ENCODE measurements around the gene GPBP1L1.

GPBP1L1 gene

DNA sequence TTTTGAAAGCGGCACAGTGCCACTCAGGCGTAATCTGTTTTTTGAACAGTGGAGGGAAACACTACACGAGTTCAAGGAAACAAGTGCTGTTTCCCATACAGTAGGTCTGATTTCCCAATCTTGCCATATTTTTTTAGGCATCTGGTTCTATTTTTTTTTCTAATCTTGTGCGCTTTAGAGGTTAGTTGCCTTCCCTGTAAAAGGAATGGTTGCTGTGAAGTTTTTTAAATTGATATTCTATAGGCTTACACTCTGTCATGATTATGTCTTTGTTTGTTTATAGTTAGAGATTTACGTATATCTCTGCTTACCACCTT, 101.3 kb downstream of the GPBP1L1 start:
- DNase-seq = no peak

DNA sequence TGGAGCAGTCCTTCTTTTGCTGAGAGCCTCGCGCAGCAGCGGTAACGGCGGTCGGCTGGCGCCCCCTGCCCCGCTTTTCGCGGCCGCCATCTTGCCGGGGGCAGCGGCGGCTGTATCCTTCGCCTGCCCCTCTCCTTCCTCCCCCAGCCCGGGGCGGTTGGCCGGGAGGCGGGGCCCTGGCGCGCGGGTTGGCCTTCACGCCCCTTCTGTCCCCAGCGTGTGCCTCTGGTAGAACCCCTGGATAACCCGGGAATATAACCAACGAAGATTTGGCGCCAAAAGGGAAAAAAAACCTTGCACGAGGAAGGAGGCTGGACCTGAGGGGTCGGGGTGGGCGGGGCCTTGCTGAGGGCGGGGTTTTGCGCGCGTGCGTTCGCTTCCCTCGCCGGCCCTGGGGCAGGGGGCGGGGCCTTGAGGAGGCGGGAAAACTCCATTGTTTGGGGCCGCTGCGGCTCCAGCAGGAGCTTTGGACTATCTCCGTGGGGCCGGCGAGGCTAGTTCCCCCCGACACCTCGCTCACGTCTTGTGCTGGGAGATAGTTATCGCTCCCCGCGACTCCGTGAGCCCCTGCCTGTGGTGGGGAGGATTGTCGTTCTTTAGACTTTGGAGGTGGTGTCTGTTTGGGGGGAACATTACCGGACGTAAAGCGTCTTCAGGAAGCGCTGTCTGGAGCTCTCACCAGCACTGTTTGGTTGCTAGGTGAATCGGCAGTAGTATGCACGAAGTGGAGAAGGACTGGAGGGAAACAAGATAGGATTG, 101.8 kb downstream of the GPBP1L1 start:
- DNase-seq = peak; percentile 78

DNA sequence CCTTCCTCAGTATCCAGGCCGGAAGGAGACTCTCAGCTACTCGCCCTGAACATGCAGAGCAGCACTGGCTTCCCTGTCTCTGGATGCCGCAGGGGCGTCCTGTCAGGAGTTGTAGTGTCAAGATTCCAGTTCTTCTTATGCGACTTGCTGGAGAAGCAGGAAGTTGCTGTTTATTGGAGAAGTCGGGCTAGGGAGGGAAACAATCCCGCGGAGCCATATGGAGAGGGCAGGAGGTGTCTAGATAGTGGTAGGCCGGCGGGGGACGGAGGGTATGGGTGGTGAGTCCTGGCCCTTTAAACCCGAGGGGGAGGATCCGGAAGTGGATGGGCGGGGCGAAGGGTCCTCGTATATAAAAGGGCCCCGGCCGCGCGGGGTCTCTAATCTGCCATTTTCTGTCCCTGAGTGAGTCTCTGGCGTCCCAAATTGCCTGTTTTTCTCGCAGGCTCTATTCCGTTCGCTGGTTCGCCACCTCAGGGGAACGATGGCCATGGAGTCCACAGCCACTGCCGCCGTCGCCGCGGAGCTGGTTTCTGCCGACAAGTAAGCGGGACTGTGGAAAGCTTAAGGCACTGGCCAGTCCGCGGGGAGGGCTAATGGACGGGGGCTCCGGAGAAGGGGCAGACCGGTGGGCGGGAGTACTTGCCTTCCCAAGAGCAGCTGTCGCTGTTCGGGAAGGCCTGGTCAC, 102.5 kb downstream of the GPBP1L1 start, which contains the start of gene NASP:
TSS of gene NASP (plus strand) at position 376 of the 685 bp plus-strand sequence. CDS start at position 482, 106 bp downstream.
- peak; percentile 77 for DNase-seq

DNA sequence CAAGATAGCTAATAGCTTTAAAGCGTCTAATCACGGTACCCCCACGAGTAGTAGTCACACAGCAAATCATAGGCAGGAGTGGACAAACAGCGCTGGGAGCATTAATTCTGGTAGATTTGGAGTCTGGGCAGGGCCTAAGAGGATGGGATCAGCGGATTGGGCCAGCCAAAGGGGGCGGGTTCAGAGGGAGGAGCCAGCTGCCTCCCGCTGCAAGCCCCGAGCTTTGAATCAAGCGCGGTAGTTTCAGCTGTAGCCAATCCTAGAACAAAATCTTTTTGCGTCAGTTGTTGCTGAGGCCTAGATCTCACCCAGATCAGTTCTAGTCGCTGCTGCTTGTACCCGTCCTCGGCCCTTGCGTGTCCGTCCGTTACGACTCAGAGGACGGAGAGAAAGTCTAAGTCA, 103.1 kb downstream of the GPBP1L1 start:
- peak; percentile 98 for DNase-seq
